GM12878 (cell line): ENCODE measurements around the gene SPAM1. TPM values are rescaled to one million over a fixed set of nuclear protein-coding genes. Genes with fewer than 3 reads are reported as not detected.

ENCODE experiments used
- ATAC-seq: fragments of 200-7000 bp; cut with Tn5 transposase; 3 replicates; pipeline ENCODE4 v1.9.1; 2020; ENCODE audit warnings: mild to moderate bottlenecking, moderate library complexity
- BruUV-seq: library from RNA; stranded (reverse); fragments of 400-500 nt; replicated peaks from 2 replicates; lab custom pipeline; 2021; lab: Mats Ljungman, UMichigan
- CTCF ChIA-PET: fragments of 300-600 bp; sonication (Branson Sonifier 250); formaldehyde crosslinking; extraction: SDS; loops from one replicate; lab custom pipeline; 2021; ENCODE audit warnings: inconsistent platforms; lab: Yijun Ruan, JAX
- POLR2A ChIA-PET: fragments of 350-600 bp; formaldehyde crosslinking; extraction: SDS; loops from one replicate; lab custom pipeline; 2021; ENCODE audit warnings: inconsistent platforms; lab: Charles Lee
- RAD21 ChIA-PET: fragments of 300-600 bp; sonication (Branson Sonifier 250); formaldehyde crosslinking; loops from one replicate; lab custom pipeline; 2023; ENCODE audit warnings: antibody characterized with exemption; ENCODE audit not compliant: unreplicated experiment; lab: Charles Lee
- SMC1A ChIA-PET: fragments of 300-600 bp; sonication (Branson Sonifier 250); formaldehyde crosslinking; loops from one replicate; lab custom pipeline; 2023; ENCODE audit not compliant: unreplicated experiment, uncharacterized antibody; lab: Charles Lee
- DNase-seq: peaks from one replicate; pipeline ENCODE4 v3.0.0-alpha.2; 2011; ENCODE audit warnings: low read depth, low spot score
- FAIRE-seq: peaks from 3 replicates; lab custom pipeline; 2011; peaks lifted over from hg19 to GRCh38; lab: Jason Lieb, UNC
- H2AFZ ChIP-seq: 2 replicates; pipeline ENCODE4 v1.6.0; 2011; ENCODE audit warnings: low read depth, low read length, control low read depth; ENCODE audit not compliant: control insufficient read depth
- H3K27ac ChIP-seq: 2 replicates; pipeline ENCODE4 v1.5.1; 2011; ENCODE audit warnings: control low read depth; ENCODE audit not compliant: control insufficient read depth, insufficient read depth
- H3K27me3 ChIP-seq, 2 experiments: replicated peaks in 1 of 2; 2 replicates each; pipeline versions ENCODE4 v1.6.0 to v1.6.1; 2011; ENCODE audit warnings: low read length in 1 of 2; ENCODE audit not compliant: control insufficient read depth in 2 of 2, insufficient read depth in 2 of 2
- H3K36me3 ChIP-seq, 2 experiments: 2 replicates each; pipeline ENCODE4 v1.5.1; 2011; ENCODE audit warnings: low read length in 1 of 2; ENCODE audit not compliant: control insufficient read depth in 2 of 2, insufficient read depth in 2 of 2
- H3K4me1 ChIP-seq: 2 replicates; pipeline ENCODE4 v1.6.1; 2011; ENCODE audit warnings: mild to moderate bottlenecking, low read length, moderate library complexity, mixed read lengths; ENCODE audit not compliant: control insufficient read depth, insufficient read depth
- H3K4me2 ChIP-seq: 2 replicates; pipeline ENCODE4 v1.6.0; 2011; ENCODE audit warnings: control low read depth; ENCODE audit not compliant: control insufficient read depth, insufficient read depth
- H3K4me3 ChIP-seq: fragments of 200-600 bp; sonication (generic); 2 replicates; pipeline ENCODE4 v1.5.1; 2016
- H3K79me2 ChIP-seq: 2 replicates; pipeline ENCODE4 v1.6.0; 2011; ENCODE audit warnings: low read length; ENCODE audit not compliant: control insufficient read depth, insufficient read depth
- H3K9ac ChIP-seq: 2 replicates; pipeline ENCODE4 v1.8.0; 2011; ENCODE audit warnings: low read length, control low read depth, mixed read lengths; ENCODE audit not compliant: control insufficient read depth, insufficient read depth
- H3K9me3 ChIP-seq: replicated peaks from 3 replicates; pipeline ENCODE4 v1.5.1; 2011; ENCODE audit warnings: mild to moderate bottlenecking, low read length; ENCODE audit not compliant: control insufficient read depth, insufficient read depth
- H4K20me1 ChIP-seq: 2 replicates; pipeline ENCODE4 v1.6.0; 2011; ENCODE audit not compliant: control insufficient read depth, insufficient read depth
- GABPA ChIP-seq: IDR thresholded peaks from 2 replicates; pipeline ENCODE4 v1.6.1; 2014; ENCODE audit warnings: antibody characterized with exemption, low read depth, mild to moderate bottlenecking, inconsistent platforms
- NFYB ChIP-seq: IDR thresholded peaks from 2 replicates; pipeline ENCODE4 v1.6.1; 2011; ENCODE audit warnings: low read depth, mild to moderate bottlenecking, low read length, improper control_type of control experiment, moderate library complexity; ENCODE audit not compliant: insufficient read depth
- NRF1 ChIP-seq: conservative IDR thresholded peaks from 2 replicates; pipeline ENCODE4 v1.6.1; 2011; ENCODE audit warnings: mild to moderate bottlenecking, low read depth, low read length, improper control_type of control experiment
- RFX5 ChIP-seq: IDR thresholded peaks from 2 replicates; pipeline ENCODE4 v1.6.1; 2011; ENCODE audit warnings: low read depth, low read length, improper control_type of control experiment
- SPI1 ChIP-seq: IDR thresholded peaks from 2 replicates; pipeline ENCODE4 v1.6.1; 2011; ENCODE audit warnings: low read depth, mild to moderate bottlenecking, low read length, moderate library complexity, borderline replicate concordance; ENCODE audit not compliant: insufficient read depth
- YBX1 ChIP-seq: fragments of 450-650 bp; IDR thresholded peaks from 2 replicates; pipeline ENCODE4 v1.6.1; 2016; ENCODE audit warnings: antibody characterized with exemption
- WGBS: methylation state at CpG from one replicate; pipeline ENCODE4 v1.1.6; 2016; ENCODE audit warnings: low lambda C conversion rate; ENCODE audit not compliant: insufficient replicate concordance, insufficient coverage; ENCODE audit errors: missing lambda C conversion rate; 5-methylcytosine and 5-hydroxymethylcytosine counted together
- in situ Hi-C: fragments of 300-500 bp; cut with MboI; formaldehyde crosslinking; loops from 9 replicates; pipeline ENCODE4 v1.14.3; 2018; ENCODE audit warnings: mixed read lengths
- intact Hi-C: fragments of 100-400 bp; cut with micrococcal nuclease; formaldehyde crosslinking; loops from one replicate; pipeline ENCODE4 v1.14.2; 2022; ENCODE audit not compliant: unreplicated experiment
- polyA plus RNA-seq, 11 experiments: library from polyadenylated mRNA; depleted of rRNA in 4 of 11; unstranded in 6 of 11; stranded (reverse) in 5 of 11; fragments of >200 nt; fragmentation: Nextera tagmentation in 4 of 11; fragmentation: Illumina TruSeq in 1 of 11; extraction: Ambion mirVana in 4 of 11; extraction: Trizol in 1 of 11; gene quantifications; 1 replicate in 1 of 11; 2 replicates in 10 of 11; pipeline versions ENCODE4 v1.2.1 to v1.2.3, GENCODE V29; 2011 to 2016; ENCODE audit warnings: inconsistent platforms in 2 of 11, missing spikeins in 2 of 11, low read depth in 1 of 11
- total RNA-seq, 4 experiments: library from RNA; depleted of rRNA in 3 of 4; stranded (reverse); fragments of >200 nt in 3 of 4; fragmentation: Illumina TruSeq in 1 of 4; extraction: Trizol in 1 of 4; gene quantifications; 2 replicates each; pipeline versions ENCODE4 v1.2.1 to v1.2.3, GENCODE V29; 2013 to 2021
- TF ChIP-seq, protein P1 (sequence below): fragments of 150-350 bp; IDR thresholded peaks from 2 replicates; pipeline ENCODE4 v1.6.1; 2016; ENCODE audit warnings: low read depth, low read length

The SPAM1 gene
- total and polyA plus RNA-seq, 10 of the 15 experiments (the other 5 are each of a cell fraction or from before 2014, with no cell fraction given), result not detected

DNA sequence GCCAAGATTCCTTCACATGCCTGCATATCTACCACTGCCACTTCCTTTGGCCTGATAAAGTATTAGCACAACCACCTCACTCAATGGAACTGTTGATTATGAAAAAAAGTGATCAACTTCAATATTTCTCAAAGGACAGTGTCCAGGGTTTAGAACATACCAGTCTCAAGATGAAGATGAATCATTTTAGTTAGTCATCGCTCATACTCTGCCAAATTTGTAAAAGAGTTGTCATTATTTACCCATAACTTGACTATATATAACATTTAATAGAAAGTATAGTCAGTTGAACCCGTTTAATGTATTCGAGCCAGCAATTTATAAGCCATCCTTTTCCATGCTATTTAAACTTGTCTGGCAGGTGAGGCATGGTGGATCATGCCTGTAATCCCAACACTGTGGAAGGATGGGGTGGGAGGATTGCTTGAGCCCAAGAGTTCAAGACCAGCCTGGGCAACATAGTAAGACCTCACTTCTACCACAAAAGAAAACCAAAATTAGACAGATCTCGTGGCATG, 33.2 kb downstream of the SPAM1 start:
- in situ Hi-C loops, result no loop called here
- 0% methylated on average over 4 of the region's 4 CpGs for WGBS
- RAD21 ChIA-PET, result no interaction called here
- Histone ChIP-seq H3K36me3 (no peaks in the 10 kb centered on the region), H3K4me3 (no peak overlapping the region), H3K4me1 (no peaks in the 10 kb centered on the region), H3K4me2 (no peak overlapping the region), H3K9me3 (no peaks in the 10 kb centered on the region), H3K27me3 (no peaks in the 10 kb centered on the region), H4K20me1 (no peaks in the 10 kb centered on the region)
- SMC1A ChIA-PET, result interaction anchor here (0.9 kb wide), 1 partner anchor 31 kb away, joined by 3 read pairs; no protein-coding TSS in a partner anchor
- BruUV-seq, result no TSS peak
- intact Hi-C loops, result no loop called here
- DNase-seq, result no peak
- POLR2A ChIA-PET, result no interaction called here
- CTCF ChIA-PET, result no interaction called here
- TF ChIP-seq NRF1 (no peak), GABPA (no peak), YBX1 (no peak), RFX5 (no peak), NFYB (no peak), SPI1 (no peak)
- TF ChIP-seq, protein P1, sequence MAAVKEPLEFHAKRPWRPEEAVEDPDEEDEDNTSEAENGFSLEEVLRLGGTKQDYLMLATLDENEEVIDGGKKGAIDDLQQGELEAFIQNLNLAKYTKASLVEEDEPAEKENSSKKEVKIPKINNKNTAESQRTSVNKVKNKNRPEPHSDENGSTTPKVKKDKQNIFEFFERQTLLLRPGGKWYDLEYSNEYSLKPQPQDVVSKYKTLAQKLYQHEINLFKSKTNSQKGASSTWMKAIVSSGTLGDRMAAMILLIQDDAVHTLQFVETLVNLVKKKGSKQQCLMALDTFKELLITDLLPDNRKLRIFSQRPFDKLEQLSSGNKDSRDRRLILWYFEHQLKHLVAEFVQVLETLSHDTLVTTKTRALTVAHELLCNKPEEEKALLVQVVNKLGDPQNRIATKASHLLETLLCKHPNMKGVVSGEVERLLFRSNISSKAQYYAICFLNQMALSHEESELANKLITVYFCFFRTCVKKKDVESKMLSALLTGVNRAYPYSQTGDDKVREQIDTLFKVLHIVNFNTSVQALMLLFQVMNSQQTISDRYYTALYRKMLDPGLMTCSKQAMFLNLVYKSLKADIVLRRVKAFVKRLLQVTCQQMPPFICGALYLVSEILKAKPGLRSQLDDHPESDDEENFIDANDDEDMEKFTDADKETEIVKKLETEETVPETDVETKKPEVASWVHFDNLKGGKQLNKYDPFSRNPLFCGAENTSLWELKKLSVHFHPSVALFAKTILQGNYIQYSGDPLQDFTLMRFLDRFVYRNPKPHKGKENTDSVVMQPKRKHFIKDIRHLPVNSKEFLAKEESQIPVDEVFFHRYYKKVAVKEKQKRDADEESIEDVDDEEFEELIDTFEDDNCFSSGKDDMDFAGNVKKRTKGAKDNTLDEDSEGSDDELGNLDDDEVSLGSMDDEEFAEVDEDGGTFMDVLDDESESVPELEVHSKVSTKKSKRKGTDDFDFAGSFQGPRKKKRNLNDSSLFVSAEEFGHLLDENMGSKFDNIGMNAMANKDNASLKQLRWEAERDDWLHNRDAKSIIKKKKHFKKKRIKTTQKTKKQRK, result no peak
- TF ChIP-seq, all 136 proteins: peak for 0
- Histone ChIP-seq H3K27ac (no peak overlapping the region), H3K9ac (no peak overlapping the region), H2AFZ (no peak overlapping the region), H3K79me2 (no peaks in the 10 kb centered on the region)
- FAIRE-seq (no peak), ATAC-seq (no peak)
